IPS-NIHi11 (cell line): ENCODE measurements around the gene EDC3.
"Not testable (repeated sequence)": the region's sequence is repeated elsewhere in the genome, so short reads cannot be mapped to it uniquely, and the experiment has no call there.

Source experiments
- DNase-seq: peaks from one replicate; pipeline ENCODE4 v3.0.0; 2012; ENCODE audit warnings: mixed read lengths, low spot score

EDC3 gene, protein sequence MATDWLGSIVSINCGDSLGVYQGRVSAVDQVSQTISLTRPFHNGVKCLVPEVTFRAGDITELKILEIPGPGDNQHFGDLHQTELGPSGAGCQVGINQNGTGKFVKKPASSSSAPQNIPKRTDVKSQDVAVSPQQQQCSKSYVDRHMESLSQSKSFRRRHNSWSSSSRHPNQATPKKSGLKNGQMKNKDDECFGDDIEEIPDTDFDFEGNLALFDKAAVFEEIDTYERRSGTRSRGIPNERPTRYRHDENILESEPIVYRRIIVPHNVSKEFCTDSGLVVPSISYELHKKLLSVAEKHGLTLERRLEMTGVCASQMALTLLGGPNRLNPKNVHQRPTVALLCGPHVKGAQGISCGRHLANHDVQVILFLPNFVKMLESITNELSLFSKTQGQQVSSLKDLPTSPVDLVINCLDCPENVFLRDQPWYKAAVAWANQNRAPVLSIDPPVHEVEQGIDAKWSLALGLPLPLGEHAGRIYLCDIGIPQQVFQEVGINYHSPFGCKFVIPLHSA

DNA sequence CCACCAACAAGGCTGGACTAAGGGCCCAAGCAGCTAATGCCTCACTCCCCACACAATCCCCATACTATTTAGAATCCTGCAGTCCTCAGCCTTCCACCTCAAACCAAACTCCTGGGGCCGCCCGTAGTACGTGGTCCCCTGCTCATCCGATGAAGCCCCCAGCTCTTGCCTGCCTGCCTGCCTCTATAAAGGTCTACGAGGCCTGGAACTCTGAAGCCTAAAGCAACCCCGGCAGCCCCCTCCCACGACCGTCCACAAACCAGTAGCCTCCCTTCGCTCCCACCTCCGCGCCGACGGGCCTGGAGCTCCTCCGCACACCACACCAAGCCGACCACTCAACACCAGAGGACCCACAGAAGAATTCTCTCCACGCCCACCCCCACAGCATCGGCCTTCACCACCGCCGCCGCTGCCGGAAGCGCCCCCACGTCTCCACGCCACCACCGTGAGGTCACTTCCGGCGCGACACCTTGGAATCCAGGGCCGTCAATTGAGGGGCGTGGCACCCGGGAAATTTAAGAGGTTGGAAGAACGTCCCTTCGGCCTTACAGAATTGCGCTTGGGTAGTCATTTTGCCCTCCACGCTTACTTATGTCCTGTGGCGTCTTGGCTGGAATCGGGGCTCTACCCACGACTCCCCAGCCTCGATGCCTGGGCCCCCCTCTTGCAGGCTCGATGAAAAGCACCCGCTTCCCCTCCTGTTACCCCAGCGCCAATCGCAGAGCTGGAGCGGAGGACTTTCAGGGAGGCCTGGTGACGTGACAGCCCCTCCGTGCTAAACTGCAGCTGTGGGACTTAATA lies at the start of gene EDC3:
Gene EDC3, minus strand, starts transcription at position 428 of the 801 bp plus-strand sequence. CDS start 20,900 bp downstream, outside the sequence.
- DNase-seq, result peak; percentile 98

DNA sequence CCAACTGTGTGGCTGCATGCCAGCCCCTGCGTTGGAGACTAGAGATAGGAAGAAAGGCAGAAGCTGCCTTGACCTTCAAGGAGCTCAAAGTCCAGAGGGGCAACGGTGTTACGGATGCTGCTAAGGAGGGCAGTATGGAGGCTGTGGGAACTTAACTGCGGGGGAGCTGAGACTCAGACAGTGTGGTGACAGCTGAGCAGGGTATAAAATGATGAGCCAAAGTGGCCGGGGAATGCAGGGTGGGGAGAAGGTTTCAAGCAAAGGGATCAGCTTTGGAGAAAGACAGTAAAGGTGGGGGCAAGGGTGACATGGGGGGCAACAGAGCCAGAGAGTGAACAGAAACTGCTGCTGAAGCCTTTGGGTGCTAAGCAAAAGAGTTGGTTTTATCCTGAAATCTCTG lies 46.6 kb upstream of the EDC3 start:
- no peak for DNase-seq

DNA sequence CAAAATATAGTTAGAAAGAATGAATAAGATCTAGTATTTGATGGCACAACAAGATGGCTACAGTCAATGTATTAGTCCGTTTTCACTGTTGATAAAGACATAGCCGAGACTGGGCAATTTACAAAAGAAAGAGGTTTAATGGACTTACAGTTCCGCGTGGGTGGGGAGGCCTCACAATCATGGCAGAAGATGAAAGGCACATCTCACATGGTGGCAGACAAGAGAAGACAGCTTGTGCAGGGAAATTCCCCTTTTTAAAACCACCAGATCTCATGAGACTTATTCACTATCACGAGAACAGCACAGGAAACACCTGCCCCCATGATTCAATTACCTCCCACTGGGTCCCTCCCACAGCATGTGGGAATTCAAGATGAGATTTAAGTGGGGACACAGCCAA lies 42.4 kb upstream of the EDC3 start:
- DNase-seq, result not testable (repeated sequence)

DNA sequence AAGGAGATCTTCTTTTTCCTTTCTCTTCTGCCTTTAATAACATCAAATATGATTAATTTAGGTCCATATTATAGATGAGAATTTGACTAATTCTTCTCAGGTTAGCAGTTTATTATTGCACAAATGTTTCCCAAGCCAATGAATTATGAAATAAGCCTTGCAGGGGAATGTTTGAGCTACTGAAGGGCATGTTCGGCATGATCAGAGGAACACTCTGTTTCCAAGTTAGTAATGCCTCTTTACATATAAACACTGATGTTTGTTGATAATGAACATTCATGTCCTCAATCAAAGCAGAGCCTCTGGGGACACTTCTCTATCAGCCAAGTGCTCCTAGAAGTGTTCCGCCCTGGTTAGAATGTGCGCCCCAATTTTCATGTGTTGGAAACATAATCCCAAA lies 39.5 kb upstream of the EDC3 start:
- DNase-seq, result no peak

DNA sequence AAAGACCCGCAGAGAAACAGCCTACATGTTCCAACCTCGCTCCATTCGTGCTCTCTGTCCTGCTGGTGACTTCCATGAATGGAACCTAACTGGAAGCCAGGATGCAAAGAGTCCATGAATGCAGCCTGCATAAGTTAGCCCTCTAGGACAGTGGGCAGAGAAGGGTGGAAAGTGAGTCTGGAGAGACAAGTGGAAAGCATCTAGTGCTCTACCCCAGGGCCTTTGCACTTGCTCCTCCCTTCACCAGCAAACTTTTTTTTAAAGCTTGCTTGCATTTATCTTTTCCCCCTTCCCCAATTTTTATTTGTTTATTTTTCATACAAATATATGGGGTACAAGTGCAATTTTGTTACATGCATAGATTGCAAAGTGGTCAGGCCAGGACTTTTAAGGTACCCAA lies 37.4 kb upstream of the EDC3 start:
- no peak for DNase-seq

DNA sequence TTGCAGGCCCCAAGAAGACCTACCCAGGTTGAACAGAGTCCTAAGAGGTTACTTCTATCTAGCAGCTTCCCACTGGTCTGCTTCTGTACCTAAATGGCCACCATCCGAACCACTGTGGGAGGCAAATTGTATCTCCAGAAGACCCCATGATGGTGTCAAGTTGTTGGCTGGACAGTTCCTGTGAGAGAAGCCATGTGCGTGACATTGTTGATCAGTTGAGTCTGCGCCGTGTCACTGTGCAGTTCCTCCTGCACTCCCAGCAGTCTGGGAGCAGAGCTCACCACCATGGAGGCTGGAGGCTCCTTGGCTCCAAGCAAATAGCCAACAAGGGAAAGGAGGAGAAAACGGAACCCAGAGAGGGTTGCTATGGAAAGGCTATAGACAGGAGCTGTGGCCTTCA lies 37.0 kb upstream of the EDC3 start:
- DNase-seq, result no peak

DNA sequence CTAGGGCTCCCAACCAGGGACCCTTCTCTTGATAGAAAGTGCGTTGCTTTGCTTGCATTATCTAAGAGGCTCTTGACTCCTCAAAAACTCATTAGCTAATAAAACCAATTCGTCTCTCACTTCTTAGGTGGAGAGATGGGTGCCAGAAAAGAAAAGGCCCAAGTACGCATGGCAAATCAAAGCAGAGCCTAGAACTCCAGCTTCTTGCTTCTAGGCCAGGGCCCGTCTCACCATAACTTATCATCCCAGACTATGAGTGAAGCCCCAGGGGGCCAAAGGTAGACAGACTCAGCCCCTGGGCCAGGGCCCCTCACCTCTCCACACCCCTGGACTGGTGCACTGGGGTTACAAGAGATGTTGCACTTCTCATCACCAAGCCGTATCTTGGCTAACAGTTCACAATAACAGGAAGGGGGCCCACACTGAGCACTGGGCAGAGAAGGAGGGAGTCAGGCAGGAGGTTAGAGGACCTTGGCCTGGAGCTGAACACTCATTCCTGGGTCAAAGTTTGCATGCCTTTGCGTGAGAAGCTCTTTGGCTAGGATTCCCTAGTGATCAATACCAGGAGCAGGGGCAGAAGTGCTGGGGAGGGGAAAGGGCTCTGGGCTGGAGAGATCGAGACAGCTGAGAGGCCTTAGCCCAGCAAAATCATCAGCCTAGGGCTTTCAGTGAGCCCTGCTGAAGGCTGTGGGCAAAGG lies 34.9 kb upstream of the EDC3 start:
- DNase-seq, result no peak

DNA sequence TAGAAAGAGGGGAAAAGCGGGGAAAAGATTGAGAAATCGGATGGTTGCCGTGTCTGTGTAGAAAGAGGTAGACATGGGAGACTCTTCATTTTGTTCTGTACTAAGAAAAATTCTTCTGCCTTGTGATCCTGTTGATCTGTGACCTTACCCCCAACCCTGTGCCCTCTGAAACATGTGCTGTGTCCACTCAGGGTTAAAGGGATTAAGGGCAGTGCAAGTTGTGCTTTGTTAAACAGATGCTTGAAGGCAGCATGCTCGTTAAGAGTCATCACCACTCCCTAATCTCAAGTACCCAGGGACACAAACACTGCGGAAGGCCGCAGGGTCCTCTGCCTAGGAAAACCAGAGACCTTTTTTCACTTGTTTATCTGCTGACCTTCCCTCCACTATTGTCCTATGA lies 33.5 kb upstream of the EDC3 start:
- DNase-seq, result not testable (repeated sequence)

DNA sequence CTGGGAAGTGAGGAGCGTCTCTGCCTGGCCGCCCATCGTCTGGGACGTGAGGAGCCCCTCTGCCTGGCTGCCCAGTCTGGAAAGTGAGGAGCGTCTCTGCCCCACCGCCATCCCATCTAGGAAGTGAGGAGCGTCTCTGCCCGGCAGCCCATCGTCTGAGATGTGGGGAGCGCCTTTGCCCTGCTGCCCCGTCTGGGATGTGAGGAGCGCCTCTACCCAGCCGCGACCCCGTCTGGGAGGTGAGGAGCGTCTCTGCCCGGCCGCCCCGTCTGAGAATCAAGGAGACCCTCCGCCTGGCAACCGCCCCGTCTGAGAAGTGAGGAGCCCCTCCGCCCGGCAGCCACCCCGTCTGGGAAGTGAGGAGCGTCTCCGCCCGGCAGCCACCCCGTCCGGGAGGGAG lies 32.9 kb upstream of the EDC3 start:
- DNase-seq, result not testable (repeated sequence)

DNA sequence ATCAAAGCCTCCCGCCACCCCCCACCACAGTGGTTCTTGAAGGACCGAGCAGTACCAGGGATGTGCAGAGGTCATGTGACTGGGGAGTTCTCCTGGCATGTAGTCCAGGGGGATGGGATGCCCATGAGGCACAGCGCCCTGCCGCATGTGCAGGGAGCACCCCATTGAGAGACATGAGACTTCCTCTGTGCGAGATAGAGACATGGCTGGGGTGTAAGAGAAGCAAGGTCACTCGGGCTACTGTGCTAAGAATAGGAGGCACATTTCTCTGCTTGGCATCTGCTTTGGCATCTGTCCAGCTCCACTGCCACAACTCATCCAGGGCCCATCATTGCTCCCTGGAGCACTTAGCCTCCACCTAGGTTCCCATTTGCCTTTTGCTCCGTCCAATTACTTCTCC lies 31.9 kb upstream of the EDC3 start:
- DNase-seq, result no peak

DNA sequence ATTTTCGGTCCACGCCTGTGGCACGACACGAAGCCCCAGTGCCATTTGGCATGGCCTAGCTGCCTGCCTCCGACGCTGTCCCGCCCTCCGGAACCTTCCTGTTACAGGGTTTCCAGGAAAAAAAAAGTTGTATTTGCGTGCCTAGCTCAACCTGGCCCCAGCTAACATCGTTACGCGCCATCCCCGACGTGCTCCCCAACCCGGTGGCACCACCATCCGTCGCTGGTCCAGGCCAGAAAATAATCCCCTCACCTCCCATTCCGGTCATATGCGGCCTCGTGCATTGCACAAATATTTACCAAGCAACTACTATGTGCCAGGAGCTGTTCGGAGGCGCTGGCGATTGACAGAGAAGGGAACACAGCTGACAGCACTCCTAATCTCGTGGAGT lies 30.9 kb upstream of the EDC3 start:
- no peak for DNase-seq

DNA sequence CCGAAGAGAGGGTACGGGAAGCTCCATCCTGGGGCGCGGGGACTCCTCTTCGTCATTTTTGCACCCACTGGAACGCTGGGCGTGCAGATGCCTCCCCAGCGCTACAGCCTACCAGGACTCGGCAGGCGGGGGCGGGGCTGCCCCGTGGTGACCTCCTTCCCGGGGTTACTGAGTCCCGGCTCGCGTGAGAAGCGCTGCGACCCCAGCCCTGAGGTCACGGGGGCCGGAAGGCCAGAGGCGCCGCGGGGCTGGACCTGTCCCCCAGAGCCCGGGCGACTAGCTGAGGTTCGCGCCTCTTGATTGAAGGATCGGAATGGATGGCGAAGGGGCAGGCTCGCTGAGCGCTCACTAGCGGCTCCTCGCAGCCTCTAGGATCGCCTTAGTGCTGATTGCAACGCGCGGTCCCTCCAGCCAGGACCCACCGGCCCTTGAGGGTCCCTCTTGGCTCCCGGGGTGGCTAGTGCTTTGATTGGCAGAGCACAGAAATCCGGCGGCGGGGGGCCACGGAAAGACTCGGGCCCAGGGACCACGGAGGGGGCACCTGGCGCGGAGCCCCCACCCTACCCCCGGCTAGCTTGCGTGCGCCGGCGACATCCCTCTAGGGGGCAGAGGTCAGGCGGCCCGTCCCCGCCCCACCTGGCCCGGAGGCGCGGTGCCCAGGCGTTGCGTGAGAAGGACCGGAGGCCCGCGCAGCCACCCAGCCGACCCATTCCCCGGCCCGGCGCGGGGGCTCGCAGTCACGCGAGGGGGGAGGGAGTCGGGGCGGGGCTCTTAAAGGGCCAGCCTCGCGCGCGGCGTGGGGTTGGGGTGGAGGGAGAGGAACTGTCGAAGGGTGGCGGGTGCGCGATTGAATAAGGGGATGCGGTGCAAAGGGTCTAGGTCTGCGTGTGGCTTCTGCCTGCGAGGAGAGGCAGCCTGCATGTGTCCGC lies 30.3 kb upstream of the EDC3 start:
- DNase-seq, result peak; percentile 81

DNA sequence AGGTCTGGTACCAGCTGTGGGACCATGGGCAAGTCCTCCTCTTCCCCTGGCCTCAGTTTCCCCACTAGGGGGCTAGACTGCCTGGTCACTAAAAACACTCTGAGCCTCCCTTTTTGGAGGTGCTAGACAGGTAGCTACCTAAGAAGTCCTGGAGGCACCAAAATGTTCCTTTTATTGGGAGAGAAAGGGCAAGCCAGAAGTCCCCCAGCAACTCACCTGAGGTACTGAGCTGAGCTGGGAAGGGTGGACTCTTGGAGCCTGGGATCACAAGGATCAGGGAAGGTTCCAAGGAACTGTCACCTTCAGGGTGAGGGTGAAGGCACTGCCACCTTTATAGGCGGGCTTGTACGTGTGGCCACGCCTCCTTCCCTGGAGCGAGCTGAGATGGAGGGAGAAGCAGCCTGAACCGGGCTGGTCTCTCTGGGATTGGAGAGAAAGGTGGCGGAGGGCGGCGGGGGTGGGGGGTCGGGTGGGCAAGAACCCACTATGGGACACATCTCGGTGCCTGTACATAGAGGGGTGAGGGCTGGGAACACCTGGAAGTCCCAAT lies 29.5 kb upstream of the EDC3 start, which contains the start of gene CYP1A1:
Gene CYP1A1, minus strand, starts transcription at position 304 of the 550 bp plus-strand sequence. CDS start 2,431 bp downstream, outside the sequence.
- DNase-seq, result peak; percentile 68

DNA sequence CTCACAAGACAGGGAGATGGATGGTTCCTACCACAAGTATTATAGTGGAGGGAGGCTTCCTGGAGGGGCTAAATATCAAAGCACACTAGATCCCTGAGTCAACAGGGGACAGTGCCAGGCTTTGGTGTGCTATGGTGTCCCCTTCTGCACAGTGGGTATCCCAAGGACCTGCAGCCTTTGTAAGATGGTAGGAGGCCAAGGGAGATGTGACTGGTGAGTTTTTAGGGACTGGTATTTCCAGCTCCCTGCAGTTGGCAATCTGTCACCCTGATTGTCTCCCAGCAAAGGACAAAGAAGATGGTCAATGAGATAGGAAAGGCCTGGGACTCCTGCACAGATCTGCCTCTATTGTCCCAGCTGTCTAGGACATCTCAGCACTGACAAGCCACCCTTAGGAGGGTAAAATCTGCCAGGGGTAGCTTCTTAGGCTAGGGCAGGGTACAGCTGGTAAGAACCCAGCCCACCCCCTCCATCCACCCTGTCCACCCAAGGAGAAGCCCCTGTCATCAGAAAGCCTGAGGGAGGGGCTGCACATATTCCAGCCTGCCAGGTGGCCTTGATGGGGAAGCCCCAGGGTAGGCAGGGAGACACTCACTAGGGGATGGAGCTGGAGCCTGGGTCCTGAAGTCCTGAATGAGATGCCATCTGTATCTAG lies 28.9 kb upstream of the EDC3 start:
- DNase-seq, result no peak

DNA sequence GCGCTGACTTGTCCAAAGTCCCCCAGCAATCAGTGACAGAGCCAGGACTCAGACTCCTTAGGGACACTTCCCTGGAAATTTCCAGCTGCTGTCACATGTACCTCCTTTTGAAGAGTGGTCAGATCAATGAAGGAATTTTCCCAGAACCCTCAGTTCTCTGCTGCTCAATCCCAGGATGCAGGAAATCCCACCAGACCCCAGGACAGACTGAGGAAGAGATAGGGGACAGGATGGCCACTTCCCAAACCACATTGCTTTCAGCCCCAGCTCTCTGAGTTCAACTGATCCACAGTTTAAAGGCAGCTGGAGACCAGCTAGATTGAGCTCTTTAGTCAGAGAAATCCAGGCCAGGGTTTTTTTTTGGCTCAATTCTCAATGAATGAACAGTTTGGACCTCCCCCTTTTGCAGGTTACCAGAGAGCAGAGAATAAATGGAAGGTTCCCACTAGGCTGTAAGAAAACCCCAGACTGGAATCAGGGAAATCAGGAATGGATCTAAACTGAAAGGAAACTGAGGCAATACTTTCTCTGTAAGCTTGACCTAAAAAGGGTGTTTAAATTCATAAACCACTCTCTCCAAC lies 28.0 kb upstream of the EDC3 start:
- peak; percentile 85 for DNase-seq

DNA sequence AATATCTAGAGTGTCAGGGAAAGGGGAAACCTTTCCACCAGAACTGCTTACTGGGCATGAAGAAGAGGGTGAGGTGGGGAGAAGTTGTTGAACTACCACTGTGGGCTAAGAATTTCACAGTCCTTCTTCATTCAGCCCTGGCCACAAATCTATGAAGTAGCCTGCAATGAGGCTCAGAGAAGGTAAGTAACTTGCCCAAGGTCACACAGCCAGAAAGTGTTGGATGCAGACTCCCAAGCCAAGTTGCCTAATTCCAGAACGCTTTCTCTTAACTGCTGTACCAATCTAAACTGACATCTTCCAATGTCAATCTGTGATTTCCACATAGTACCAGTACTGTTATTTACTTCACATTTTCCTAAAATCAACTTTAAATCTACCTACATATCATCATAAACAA lies 27.4 kb upstream of the EDC3 start:
- no peak for DNase-seq

DNA sequence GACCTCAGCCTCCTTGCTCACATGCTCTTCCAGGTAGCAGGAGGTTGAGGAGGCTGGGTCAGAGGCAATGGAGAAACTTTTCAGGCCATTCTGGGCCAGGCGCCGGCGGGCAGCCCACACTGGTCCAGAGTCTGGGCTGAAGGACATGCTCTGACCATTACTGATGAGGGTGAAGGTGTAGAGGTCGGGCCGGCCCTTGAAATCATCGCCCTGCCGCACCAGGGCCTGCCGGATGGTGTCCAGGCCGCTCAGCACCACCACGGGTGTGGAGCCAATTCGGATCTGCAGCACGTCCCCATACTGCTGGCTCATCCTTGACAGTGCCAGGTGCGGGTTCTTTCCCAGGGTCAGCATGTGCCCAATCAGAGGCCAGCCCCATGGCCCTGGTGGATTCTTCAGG lies 26.8 kb upstream of the EDC3 start:
- DNase-seq, result no peak

DNA sequence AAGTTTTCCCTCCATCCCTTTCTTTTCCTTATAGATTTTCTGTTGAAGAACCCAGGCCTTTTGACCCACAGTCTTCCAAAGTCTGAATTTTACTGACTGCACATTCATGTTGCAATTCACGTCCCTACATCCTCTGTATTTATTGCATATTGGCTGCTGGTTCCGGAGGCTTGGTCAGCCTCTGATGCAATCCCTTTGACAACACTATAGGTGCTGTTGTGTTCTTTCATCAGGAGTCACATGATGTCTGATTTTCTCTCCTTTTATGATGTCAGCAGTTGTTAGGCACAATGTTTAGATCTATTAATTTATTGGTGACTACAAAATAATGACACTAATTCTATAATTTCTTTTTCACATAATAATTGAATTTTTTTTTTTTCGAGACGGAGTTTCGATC lies 20.8 kb upstream of the EDC3 start:
- DNase-seq, result no peak

DNA sequence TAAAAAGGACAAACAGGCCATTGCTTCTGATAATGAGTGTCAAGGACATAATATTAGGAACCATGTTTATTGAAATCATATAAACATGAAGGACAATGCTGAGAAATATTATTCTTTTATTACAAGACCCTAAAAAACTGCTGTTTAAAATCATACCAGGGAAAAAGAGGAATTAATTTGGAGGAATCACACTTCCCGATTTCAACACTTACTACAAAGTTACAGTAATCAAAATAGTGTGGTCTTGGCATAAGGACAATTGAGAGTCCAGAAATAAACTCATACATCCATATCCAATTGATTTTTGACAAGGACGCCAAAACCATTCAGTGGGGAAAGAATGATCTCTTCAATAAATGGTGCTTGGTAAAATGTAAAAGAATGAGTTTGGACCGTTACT lies 16.5 kb upstream of the EDC3 start:
- DNase-seq, result no peak
